ENCODE results near the gene LAMC1.

The LAMC1 gene

GRCh38 chr1:183152180-183152579 lies 129.0 kb downstream of the LAMC1 start:
- no peak for DNase-seq

- no peak for DNase-seq
These were observed 132.7 kb downstream of the LAMC1 start for GRCh38 chr1:183155939-183156338.

- DNase-seq: no peak
These were observed 136.7 kb downstream of the LAMC1 start for GRCh38 chr1:183159960-183160359.

GRCh38 chr1:183161391-183161790 lies 138.2 kb downstream of the LAMC1 start:
- no peak for DNase-seq

- DNase-seq: no peak
These were observed 140.1 kb downstream of the LAMC1 start for GRCh38 chr1:183163316-183163715.

GRCh38 chr1:183164340-183164739 lies 141.1 kb downstream of the LAMC1 start:
- no peak for DNase-seq

- DNase-seq: no peak
These were observed 141.7 kb downstream of the LAMC1 start for GRCh38 chr1:183164963-183165362.

GRCh38 chr1:183165456-183165855 lies 142.2 kb downstream of the LAMC1 start:
- DNase-seq: no peak

- no peak for DNase-seq
These were observed 143.2 kb downstream of the LAMC1 start for GRCh38 chr1:183166454-183166853.

- no peak for DNase-seq
These were observed 144.5 kb downstream of the LAMC1 start for GRCh38 chr1:183167676-183168075.

GRCh38 chr1:183168308-183168707 lies 145.1 kb downstream of the LAMC1 start:
- no peak for DNase-seq

- no peak for DNase-seq
These were observed 150.6 kb downstream of the LAMC1 start for GRCh38 chr1:183173828-183174227.

- DNase-seq: no peak
These were observed 152.4 kb downstream of the LAMC1 start for GRCh38 chr1:183175631-183176030.

- no peak for DNase-seq
These were observed 155.3 kb downstream of the LAMC1 start for GRCh38 chr1:183178545-183178944.

- DNase-seq: no peak
These were observed 155.8 kb downstream of the LAMC1 start for GRCh38 chr1:183179033-183179432.

- no peak for DNase-seq
These were observed 157.0 kb downstream of the LAMC1 start for GRCh38 chr1:183180218-183180617.

GRCh38 chr1:183180634-183181056 lies 157.4 kb downstream of the LAMC1 start:
- no peak for DNase-seq

- no peak for DNase-seq
These were observed 162.8 kb downstream of the LAMC1 start, which contains the start of gene LAMC2 for GRCh38 chr1:183185941-183186490. Gene LAMC2, plus strand, starts transcription at chr1:183186264. Its CDS starts 89 bp downstream, at chr1:183186353.

GRCh38 chr1:183186841-183187240 lies 163.6 kb downstream of the LAMC1 start:
- no peak for DNase-seq

- no peak for DNase-seq
These were observed 165.0 kb downstream of the LAMC1 start for GRCh38 chr1:183188240-183188639.

GRCh38 chr1:183191833-183192232 lies 168.6 kb downstream of the LAMC1 start:
- DNase-seq: no peak

GRCh38 chr1:183193963-183194525 lies 170.8 kb downstream of the LAMC1 start:
- DNase-seq: no peak

GRCh38 chr1:183194527-183195141 lies 171.4 kb downstream of the LAMC1 start:
- DNase-seq: no peak

GRCh38 chr1:183195142-183195574 lies 171.9 kb downstream of the LAMC1 start:
- DNase-seq: no peak
